Neural progenitor cell (in vitro differentiated cells): ENCODE results near the gene PCNX3.

Source experiments
- EZH2 ChIP-seq: fragments of 200-600 bp; sonication (generic); IDR thresholded peaks from 2 replicates; pipeline ENCODE4 v1.6.1; 2017; ENCODE audit warnings: antibody characterized with exemption, mild to moderate bottlenecking, moderate library complexity
- TF ChIP-seq, protein P1 (sequence below): fragments of 200-600 bp; sonication (generic); IDR thresholded peaks from 2 replicates; pipeline ENCODE4 v1.5.1; 2017; ENCODE audit warnings: antibody characterized with exemption, mild to moderate bottlenecking

DNA sequence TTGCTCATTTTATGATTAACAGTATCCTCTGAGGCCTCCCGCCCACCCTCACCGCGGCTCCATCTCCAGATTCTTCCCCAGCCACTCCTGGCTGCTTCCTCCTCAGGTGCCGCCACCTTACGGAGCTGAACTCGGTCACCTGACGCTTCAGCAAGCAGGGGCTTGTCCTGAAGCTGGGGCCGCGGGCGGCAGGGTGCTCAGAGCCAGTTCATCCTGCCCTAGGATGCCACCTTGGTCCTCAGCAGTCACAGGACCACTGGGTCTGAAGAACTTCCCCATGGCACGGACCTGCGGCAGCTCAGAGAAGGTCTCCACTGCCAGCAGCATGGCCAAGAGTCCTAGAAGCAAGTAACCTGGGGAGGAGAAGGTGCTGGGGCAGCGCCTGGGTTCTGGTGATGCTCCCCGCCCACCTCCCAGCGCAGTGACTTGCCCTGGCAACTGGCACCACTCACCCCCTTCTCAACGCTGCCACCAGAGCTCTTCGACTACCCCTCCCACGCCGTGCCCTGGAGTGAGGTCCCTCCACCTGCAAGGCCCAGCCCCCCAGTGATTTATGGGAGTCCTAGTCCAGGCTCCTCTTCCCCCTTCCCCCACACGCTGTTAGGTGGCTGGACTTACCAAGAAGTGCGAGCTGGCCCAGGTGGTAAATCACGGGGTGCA is 22.6 kb upstream of the PCNX3 start:
- TF ChIP-seq, protein P1, sequence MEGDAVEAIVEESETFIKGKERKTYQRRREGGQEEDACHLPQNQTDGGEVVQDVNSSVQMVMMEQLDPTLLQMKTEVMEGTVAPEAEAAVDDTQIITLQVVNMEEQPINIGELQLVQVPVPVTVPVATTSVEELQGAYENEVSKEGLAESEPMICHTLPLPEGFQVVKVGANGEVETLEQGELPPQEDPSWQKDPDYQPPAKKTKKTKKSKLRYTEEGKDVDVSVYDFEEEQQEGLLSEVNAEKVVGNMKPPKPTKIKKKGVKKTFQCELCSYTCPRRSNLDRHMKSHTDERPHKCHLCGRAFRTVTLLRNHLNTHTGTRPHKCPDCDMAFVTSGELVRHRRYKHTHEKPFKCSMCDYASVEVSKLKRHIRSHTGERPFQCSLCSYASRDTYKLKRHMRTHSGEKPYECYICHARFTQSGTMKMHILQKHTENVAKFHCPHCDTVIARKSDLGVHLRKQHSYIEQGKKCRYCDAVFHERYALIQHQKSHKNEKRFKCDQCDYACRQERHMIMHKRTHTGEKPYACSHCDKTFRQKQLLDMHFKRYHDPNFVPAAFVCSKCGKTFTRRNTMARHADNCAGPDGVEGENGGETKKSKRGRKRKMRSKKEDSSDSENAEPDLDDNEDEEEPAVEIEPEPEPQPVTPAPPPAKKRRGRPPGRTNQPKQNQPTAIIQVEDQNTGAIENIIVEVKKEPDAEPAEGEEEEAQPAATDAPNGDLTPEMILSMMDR = no peak
- no peak for TF ChIP-seq EZH2
